WERI-Rb-1 (cell line): Measurements from ENCODE around the gene DGLUCY.

Experiments
- DNase-seq: peaks from one replicate; pipeline ENCODE4 v3.0.0-alpha.2; 2020
- H3K27ac ChIP-seq: fragments of 250-450 bp; sonication (Bioruptor Pico); 2 replicates; pipeline ENCODE4 v1.5.1; 2020; ENCODE audit warnings: mild to moderate bottlenecking, moderate library complexity
- H3K27me3 ChIP-seq: fragments of 250-450 bp; sonication (Bioruptor Pico); 2 replicates; pipeline ENCODE4 v1.5.1; 2021; ENCODE audit warnings: mild to moderate bottlenecking, low read depth, moderate library complexity; ENCODE audit not compliant: insufficient read depth, severe bottlenecking
- H3K36me3 ChIP-seq: fragments of 250-450 bp; sonication (Bioruptor Pico); 2 replicates; pipeline ENCODE4 v1.5.1; 2020; ENCODE audit warnings: mild to moderate bottlenecking, moderate library complexity
- H3K4me3 ChIP-seq: 2 replicates; pipeline ENCODE4 v1.5.1; 2011; ENCODE audit warnings: low read depth, mild to moderate bottlenecking, control low read depth, low read length
- H3K9me3 ChIP-seq: fragments of 250-450 bp; sonication (Bioruptor Pico); 2 replicates; pipeline ENCODE4 v1.5.1; 2021; ENCODE audit warnings: mild to moderate bottlenecking, moderate library complexity; ENCODE audit not compliant: severe bottlenecking
- CTCF ChIP-seq: IDR thresholded peaks from 2 replicates; pipeline ENCODE4 v1.5.1; 2011; ENCODE audit warnings: low read depth, mild to moderate bottlenecking, control low read depth, inconsistent platforms, low read length

Gene DGLUCY

GRCh38 chr14:91098591-91098990 is 15.3 kb upstream of the DGLUCY start:
- TF ChIP-seq CTCF, result no peak
- Histone ChIP-seq H3K9me3 (no peaks in the 10 kb centered on the region), H3K36me3 (no peaks in the 10 kb centered on the region), H3K27me3 (no peaks in the 10 kb centered on the region), H3K27ac (no peak overlapping the region), H3K4me3 (no peak overlapping the region)
- no peak for DNase-seq

- H3K27ac ChIP-seq, result no peak overlapping the region
- no peak overlapping the region for H3K4me3 ChIP-seq
- no peak for TF ChIP-seq CTCF
- no peaks in the 10 kb centered on the region for H3K36me3 ChIP-seq
- H3K27me3 ChIP-seq, result no peaks in the 10 kb centered on the region
- H3K9me3 ChIP-seq, result no peaks in the 10 kb centered on the region
- DNase-seq, result no peak
These were observed 13.8 kb upstream of the DGLUCY start for GRCh38 chr14:91100102-91100501.

- no peak for DNase-seq
- H3K36me3 ChIP-seq, result no peaks in the 10 kb centered on the region
These were observed 10.8 kb upstream of the DGLUCY start for GRCh38 chr14:91103116-91103515.

GRCh38 chr14:91108941-91109611 is 4.8 kb upstream of the DGLUCY start:
- Histone ChIP-seq H3K9me3 (no peaks in the 10 kb centered on the region), H3K27ac (no peak overlapping the region), H3K4me3 (no peak overlapping the region), H3K27me3 (no peaks in the 10 kb centered on the region), H3K36me3 (no peaks in the 10 kb centered on the region)
- DNase-seq, result no peak
- TF ChIP-seq CTCF, result no peak

More at GRCh38 chr14:91103116-91103515, 10.8 kb upstream of the DGLUCY start:
- no peak overlapping the region for H3K4me3 ChIP-seq
- no peak overlapping the region for H3K27ac ChIP-seq
- no peaks in the 10 kb centered on the region for H3K27me3 ChIP-seq
- TF ChIP-seq CTCF, result no peak
- no peaks in the 10 kb centered on the region for H3K9me3 ChIP-seq

GRCh38 chr14:91111443-91111842 is 2.4 kb upstream of the DGLUCY start:
- Histone ChIP-seq H3K9me3 (no peaks in the 10 kb centered on the region), H3K4me3 (no peak overlapping the region), H3K27me3 (no peaks in the 10 kb centered on the region), H3K36me3 (no peaks in the 10 kb centered on the region), H3K27ac (no peak overlapping the region)
- TF ChIP-seq CTCF, result no peak
- DNase-seq, result no peak

GRCh38 chr14:91112194-91112593 is 1.7 kb upstream of the DGLUCY start:
- Histone ChIP-seq H3K4me3 (no peak overlapping the region), H3K27me3 (no peaks in the 10 kb centered on the region), H3K9me3 (no peaks in the 10 kb centered on the region), H3K27ac (no peak overlapping the region), H3K36me3 (no peaks in the 10 kb centered on the region)
- DNase-seq, result no peak
- TF ChIP-seq CTCF, result no peak
